ENCODE measurements around the gene LY86. TPM values are rescaled to one million over a fixed set of nuclear protein-coding genes. Genes with fewer than 3 reads are reported as not detected.

LY86 gene
- total RNA-seq, 2 donors from 2014 or later: 0.91 to 1.3 TPM

DNA sequence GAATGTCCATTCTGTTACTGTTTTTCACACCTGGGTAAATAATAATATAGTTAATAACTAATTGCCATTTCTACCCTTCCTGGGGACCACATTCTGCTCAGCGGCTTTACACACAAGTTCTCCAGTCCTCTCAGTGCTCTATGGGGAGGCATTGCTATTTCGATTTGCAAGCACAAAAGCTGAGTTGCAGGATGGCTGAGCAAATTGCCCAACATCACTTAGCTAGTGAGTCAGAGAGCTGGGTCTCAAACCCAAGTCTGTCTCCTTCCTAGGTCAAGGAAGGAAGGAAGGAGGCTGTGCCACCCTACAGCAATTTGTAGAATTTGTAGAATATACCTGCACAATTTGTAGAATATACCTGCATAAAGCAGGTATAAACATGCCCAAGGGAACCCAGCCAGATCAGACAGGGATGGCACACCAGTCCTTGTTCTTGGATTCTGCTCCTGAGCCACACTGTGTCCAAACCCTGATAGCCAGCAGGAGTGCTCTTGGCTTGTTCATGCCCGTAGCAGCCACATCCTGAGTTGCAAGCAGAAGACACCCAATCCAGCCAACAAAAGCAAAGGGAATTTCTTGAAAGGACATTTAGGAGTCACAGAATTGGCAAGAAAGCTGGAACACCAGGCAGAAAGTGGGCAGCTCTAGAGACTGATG is 56.9 kb downstream of the LY86 start:
- H3K4me3 ChIP-seq: no peak overlapping the region
- no peaks in the 10 kb centered on the region for H3K36me3 ChIP-seq
- H3K4me1 ChIP-seq: no peaks in the 10 kb centered on the region
- no peak overlapping the region for H3K27ac ChIP-seq
- no peaks in the 10 kb centered on the region for H3K27me3 ChIP-seq
- DNase-seq: no peak
- intact Hi-C loops (cut with DNase I): no loop called here
- TF ChIP-seq, protein P1, sequence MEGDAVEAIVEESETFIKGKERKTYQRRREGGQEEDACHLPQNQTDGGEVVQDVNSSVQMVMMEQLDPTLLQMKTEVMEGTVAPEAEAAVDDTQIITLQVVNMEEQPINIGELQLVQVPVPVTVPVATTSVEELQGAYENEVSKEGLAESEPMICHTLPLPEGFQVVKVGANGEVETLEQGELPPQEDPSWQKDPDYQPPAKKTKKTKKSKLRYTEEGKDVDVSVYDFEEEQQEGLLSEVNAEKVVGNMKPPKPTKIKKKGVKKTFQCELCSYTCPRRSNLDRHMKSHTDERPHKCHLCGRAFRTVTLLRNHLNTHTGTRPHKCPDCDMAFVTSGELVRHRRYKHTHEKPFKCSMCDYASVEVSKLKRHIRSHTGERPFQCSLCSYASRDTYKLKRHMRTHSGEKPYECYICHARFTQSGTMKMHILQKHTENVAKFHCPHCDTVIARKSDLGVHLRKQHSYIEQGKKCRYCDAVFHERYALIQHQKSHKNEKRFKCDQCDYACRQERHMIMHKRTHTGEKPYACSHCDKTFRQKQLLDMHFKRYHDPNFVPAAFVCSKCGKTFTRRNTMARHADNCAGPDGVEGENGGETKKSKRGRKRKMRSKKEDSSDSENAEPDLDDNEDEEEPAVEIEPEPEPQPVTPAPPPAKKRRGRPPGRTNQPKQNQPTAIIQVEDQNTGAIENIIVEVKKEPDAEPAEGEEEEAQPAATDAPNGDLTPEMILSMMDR (IDR thresholded peaks at IDR 0.05): no peak
- no peaks in the 10 kb centered on the region for H3K9me3 ChIP-seq
- H3K9ac ChIP-seq (ENCODE audit: low read depth in 2 of 2, low read length in 2 of 2): no peak overlapping the region

DNA sequence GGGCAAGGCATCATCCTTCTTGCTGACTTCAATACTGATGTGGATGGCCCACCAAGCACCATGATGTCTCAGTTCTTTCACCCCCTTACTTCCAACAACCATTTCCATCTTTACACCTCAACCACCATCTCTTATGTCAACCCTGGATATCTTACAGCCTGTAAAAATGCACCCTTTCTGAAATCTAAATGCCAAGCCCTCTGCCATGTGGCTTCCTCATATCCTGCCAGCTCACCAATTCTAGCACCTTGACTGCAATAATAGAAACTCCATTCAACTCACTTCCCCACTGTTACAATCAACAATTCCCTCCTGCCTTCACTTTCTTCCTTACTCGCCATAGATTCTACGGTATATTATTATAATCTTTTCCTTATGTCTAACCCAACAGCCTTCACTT is 57.9 kb downstream of the LY86 start:
- TF ChIP-seq, protein P1 (IDR thresholded peaks at IDR 0.05): no peak
- H3K27me3 ChIP-seq: no peaks in the 10 kb centered on the region
- no peak overlapping the region for H3K9ac ChIP-seq (ENCODE audit: low read depth in 2 of 2, low read length in 2 of 2)
- H3K4me3 ChIP-seq: no peak overlapping the region
- H3K27ac ChIP-seq: no peak overlapping the region
- no peaks in the 10 kb centered on the region for H3K4me1 ChIP-seq
- no peaks in the 10 kb centered on the region for H3K9me3 ChIP-seq
- DNase-seq: no peak
- no peaks in the 10 kb centered on the region for H3K36me3 ChIP-seq
- intact Hi-C loops (cut with DNase I): no loop called here

DNA sequence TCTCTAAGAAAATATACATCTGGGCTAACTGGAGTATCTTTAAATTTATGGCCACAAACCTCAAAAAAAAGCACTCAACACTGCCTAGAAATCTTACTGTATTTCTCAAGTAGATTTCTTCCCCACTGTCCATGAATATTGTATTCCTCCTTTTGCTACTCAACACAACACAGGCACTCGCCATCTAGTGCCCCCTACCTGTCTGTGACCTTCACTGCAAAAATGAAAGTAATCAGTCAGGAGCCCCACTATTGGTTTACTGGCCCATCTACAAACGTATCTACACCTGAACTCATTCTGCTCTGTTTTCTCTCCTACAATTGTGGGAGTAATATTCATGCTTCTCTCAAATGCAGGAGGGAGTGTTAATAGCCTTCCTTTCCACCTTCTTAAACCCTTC is 58.3 kb downstream of the LY86 start:
- Histone ChIP-seq H3K27me3 (no peaks in the 10 kb centered on the region), H3K9ac (ENCODE audit: low read depth in 2 of 2, low read length in 2 of 2) (no peak overlapping the region), H3K9me3 (no peaks in the 10 kb centered on the region), H3K36me3 (no peaks in the 10 kb centered on the region), H3K27ac (no peak overlapping the region), H3K4me3 (no peak overlapping the region), H3K4me1 (no peaks in the 10 kb centered on the region)
- intact Hi-C loops (cut with DNase I): no loop called here
- no peak for DNase-seq
- TF ChIP-seq, protein P1 (IDR thresholded peaks at IDR 0.05): no peak

DNA sequence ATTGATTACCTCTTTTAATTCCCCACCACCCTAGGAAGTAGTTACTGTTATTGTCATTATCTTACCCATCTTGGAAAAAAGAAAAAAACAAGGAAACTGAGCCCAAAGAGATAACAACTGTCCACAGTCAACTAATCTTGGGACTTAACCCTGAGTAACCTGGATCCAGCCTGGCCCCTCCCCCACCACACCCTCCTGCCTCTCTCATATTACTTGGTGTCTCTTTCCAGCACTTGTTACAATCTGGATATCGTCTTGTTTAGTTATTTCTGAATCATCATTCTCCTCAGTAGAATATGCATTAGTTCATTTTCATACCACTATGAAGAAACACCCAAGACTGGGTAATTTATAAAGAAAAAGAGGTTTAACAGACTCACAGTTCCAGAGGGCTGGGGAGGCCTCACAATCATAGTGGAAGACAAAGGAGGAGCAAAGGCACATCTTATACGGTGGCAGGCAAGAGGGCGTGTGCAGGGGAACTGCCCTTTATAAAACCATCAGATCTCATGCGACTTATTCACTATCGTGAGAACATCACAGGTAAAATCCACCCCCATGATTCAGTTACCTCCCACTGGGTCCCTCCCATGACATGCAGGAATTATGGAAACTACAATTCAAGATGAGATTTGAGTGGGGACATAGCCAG is 60.3 kb downstream of the LY86 start:
- Histone ChIP-seq H3K9me3 (no peaks in the 10 kb centered on the region), H3K9ac (ENCODE audit: low read depth in 2 of 2, low read length in 2 of 2) (no peak overlapping the region), H3K4me3 (no peak overlapping the region), H3K4me1 (no peaks in the 10 kb centered on the region), H3K27ac (no peak overlapping the region), H3K27me3 (no peaks in the 10 kb centered on the region), H3K36me3 (no peaks in the 10 kb centered on the region)
- DNase-seq: no peak
- intact Hi-C loops (cut with DNase I): no loop called here
- TF ChIP-seq, protein P1 (IDR thresholded peaks at IDR 0.05): no peak

GRCh38 chr6:6649824-6650349 is 61.4 kb downstream of the LY86 start:
- no peak overlapping the region for H3K9ac ChIP-seq (ENCODE audit: low read depth in 2 of 2, low read length in 2 of 2)
- DNase-seq: no peak
- H3K4me1 ChIP-seq: no peaks in the 10 kb centered on the region
- H3K36me3 ChIP-seq: no peaks in the 10 kb centered on the region
- no peak overlapping the region for H3K4me3 ChIP-seq
- H3K27ac ChIP-seq: no peak overlapping the region
- TF ChIP-seq, protein P1 (IDR thresholded peaks at IDR 0.05): no peak
- intact Hi-C loops (cut with DNase I): no loop called here
- H3K27me3 ChIP-seq: no peaks in the 10 kb centered on the region
- no peaks in the 10 kb centered on the region for H3K9me3 ChIP-seq
